IMR-90 (cell line): Measurements from ENCODE around the gene RASSF3. TPM values are rescaled to one million over a fixed set of nuclear protein-coding genes. Genes with fewer than 3 reads are reported as not detected.

ENCODE experiments used
- ATAC-seq: fragments of 200-7000 bp; cut with Tn5 transposase; 2 replicates; pipeline ENCODE4 v1.9.1; 2020; ENCODE audit warnings: low read depth, mild to moderate bottlenecking, moderate library complexity
- BruUV-seq: library from RNA; stranded (reverse); fragments of 400-500 nt; replicated peaks from 2 replicates; lab custom pipeline; 2021; lab: Mats Ljungman, UMichigan
- CTCF ChIA-PET: fragments of 300-600 bp; formaldehyde crosslinking; extraction: SDS; loops from one replicate; lab custom pipeline; 2021; ENCODE audit warnings: antibody characterized with exemption; lab: Yijun Ruan, JAX
- POLR2A ChIA-PET: fragments of 300-600 bp; sonication (Branson Sonifier 250); formaldehyde crosslinking; loops from one replicate; lab custom pipeline; 2022; ENCODE audit warnings: antibody characterized with exemption; ENCODE audit not compliant: unreplicated experiment; lab: Charles Lee
- DNase-seq: peaks from one replicate; pipeline ENCODE4 v3.0.0; 2013
- H2AFZ ChIP-seq: replicated peaks from 2 replicates; pipeline ENCODE3; 2013; ENCODE audit warnings: low read length, mild to moderate bottlenecking; ENCODE audit not compliant: poor library complexity
- H2AK5ac ChIP-seq: 2 replicates; pipeline ENCODE4 v1.6.1; 2013; ENCODE audit warnings: low read depth, low read length, inconsistent platforms
- H2AK9ac ChIP-seq: replicated peaks from 2 replicates; pipeline ENCODE3; 2013; ENCODE audit warnings: mild to moderate bottlenecking, low read depth, low read length, moderate library complexity; ENCODE audit not compliant: poor library complexity
- H2BK120ac ChIP-seq: 2 replicates; pipeline ENCODE4 v1.6.1; 2013; ENCODE audit warnings: low read depth, low read length, inconsistent platforms
- H2BK15ac ChIP-seq: 3 replicates; pipeline ENCODE4 v1.6.1; 2013; ENCODE audit warnings: low read depth, low read length, inconsistent platforms
- H2BK20ac ChIP-seq: 2 replicates; pipeline ENCODE4 v1.6.1; 2013; ENCODE audit warnings: low read depth, mild to moderate bottlenecking, inconsistent platforms, low read length, moderate library complexity
- H2BK5ac ChIP-seq: 2 replicates; pipeline ENCODE4 v1.6.1; 2013; ENCODE audit warnings: mild to moderate bottlenecking, low read depth, low read length, inconsistent platforms; ENCODE audit not compliant: poor library complexity, severe bottlenecking
- H3K14ac ChIP-seq: replicated peaks from 2 replicates; pipeline ENCODE4 v1.6.1; 2013; ENCODE audit warnings: low read depth, low read length, inconsistent platforms
- H3K18ac ChIP-seq: 2 replicates; pipeline ENCODE4 v1.6.1; 2013; ENCODE audit warnings: low read depth, low read length, control low read depth
- H3K23ac ChIP-seq: 2 replicates; pipeline ENCODE4 v1.6.1; 2013; ENCODE audit warnings: low read depth, low read length, inconsistent platforms
- H3K27ac ChIP-seq: 2 replicates; pipeline ENCODE4 v1.5.1; 2013; ENCODE audit warnings: mild to moderate bottlenecking, control low read depth, low read length; ENCODE audit not compliant: insufficient read depth
- H3K27me3 ChIP-seq: 2 replicates; pipeline ENCODE4 v1.6.1; 2013; ENCODE audit warnings: low read length; ENCODE audit not compliant: control insufficient read depth, insufficient read depth
- H3K36me3 ChIP-seq: 2 replicates; pipeline ENCODE4 v1.6.1; 2013; ENCODE audit warnings: low read length, mixed read lengths; ENCODE audit not compliant: control insufficient read depth, insufficient read depth
- H3K4ac ChIP-seq: 2 replicates; pipeline ENCODE4 v1.6.1; 2013; ENCODE audit warnings: low read depth, low read length, inconsistent platforms
- H3K4me1 ChIP-seq: 2 replicates; pipeline ENCODE4 v1.6.1; 2013; ENCODE audit warnings: low read length, mixed read lengths; ENCODE audit not compliant: control insufficient read depth, insufficient read depth
- H3K4me2 ChIP-seq: 2 replicates; pipeline ENCODE4 v1.6.1; 2013; ENCODE audit warnings: low read depth, mild to moderate bottlenecking, control low read depth, low read length, moderate library complexity
- H3K4me3 ChIP-seq: 2 replicates; pipeline ENCODE4 v1.5.1; 2013; ENCODE audit warnings: low read depth, mild to moderate bottlenecking, control low read depth, low read length, moderate library complexity; ENCODE audit not compliant: insufficient read depth
- H3K56ac ChIP-seq: 2 replicates; pipeline ENCODE4 v1.6.1; 2013; ENCODE audit warnings: low read length, inconsistent platforms; ENCODE audit not compliant: insufficient read depth; ENCODE audit errors: extremely low read depth
- H3K79me1 ChIP-seq, 2 experiments: 2 replicates each; pipeline ENCODE4 v1.6.1; 2013; ENCODE audit warnings: low read length in 2 of 2, inconsistent platforms in 1 of 2, low read depth in 1 of 2
- H3K9ac ChIP-seq: 2 replicates; pipeline ENCODE4 v1.6.1; 2013; ENCODE audit warnings: low read depth, low read length, control low read depth
- H3K9me1 ChIP-seq: 2 replicates; pipeline ENCODE4 v1.6.1; 2013; ENCODE audit warnings: low read length, inconsistent platforms; ENCODE audit not compliant: insufficient read depth
- H3K9me3 ChIP-seq: 2 replicates; pipeline ENCODE4 v1.6.1; 2013; ENCODE audit warnings: low read length; ENCODE audit not compliant: control insufficient read depth, insufficient read depth
- H4K20me1 ChIP-seq: 2 replicates; pipeline ENCODE4 v1.6.1; 2013; ENCODE audit warnings: low read length, inconsistent platforms; ENCODE audit not compliant: insufficient read depth
- H4K5ac ChIP-seq: 2 replicates; pipeline ENCODE4 v1.6.1; 2013; ENCODE audit warnings: mild to moderate bottlenecking, low read depth, low read length, control low read depth
- H4K8ac ChIP-seq, 2 experiments: 2 replicates each; pipeline ENCODE4 v1.6.1; 2013; ENCODE audit warnings: low read depth in 2 of 2, low read length in 2 of 2, control low read depth in 1 of 2, inconsistent platforms in 1 of 2
- H4K91ac ChIP-seq: 2 replicates; pipeline ENCODE4 v1.6.1; 2013; ENCODE audit warnings: low read depth, low read length, inconsistent platforms; ENCODE audit not compliant: insufficient read depth
- CEBPB ChIP-seq: IDR thresholded peaks from 2 replicates; pipeline ENCODE4 v1.6.1; 2012; ENCODE audit warnings: low read depth, low read length, improper control_type of control experiment
- CHD1 ChIP-seq: IDR thresholded peaks from 2 replicates; pipeline ENCODE4 v1.6.1; 2012; ENCODE audit warnings: low read depth, low read length, improper control_type of control experiment
- FOS ChIP-seq: fragments of 150-350 bp; IDR thresholded peaks from 2 replicates; pipeline ENCODE4 v1.6.1; 2016; ENCODE audit warnings: low read depth, low read length
- MAZ ChIP-seq: IDR thresholded peaks from 2 replicates; pipeline ENCODE4 v1.6.1; 2012; ENCODE audit warnings: low read depth, mild to moderate bottlenecking, low read length, improper control_type of control experiment, moderate library complexity, borderline replicate concordance
- MXI1 ChIP-seq: IDR thresholded peaks from 2 replicates; pipeline ENCODE4 v1.6.1; 2012; ENCODE audit warnings: low read depth, mild to moderate bottlenecking, low read length, moderate library complexity, borderline replicate concordance
- NFE2L2 ChIP-seq: fragments of 150-350 bp; IDR thresholded peaks from 2 replicates; pipeline ENCODE4 v1.6.1; 2016; ENCODE audit warnings: low read depth, mild to moderate bottlenecking, low read length
- POLR2A ChIP-seq: IDR thresholded peaks from 2 replicates; pipeline ENCODE4 v1.6.1; 2012; ENCODE audit warnings: mild to moderate bottlenecking, low read depth, low read length
- RAD21 ChIP-seq: IDR thresholded peaks from 2 replicates; pipeline ENCODE4 v1.6.1; 2012; ENCODE audit warnings: low read length, improper control_type of control experiment
- RCOR1 ChIP-seq: IDR thresholded peaks from 2 replicates; pipeline ENCODE4 v1.6.1; 2012; ENCODE audit warnings: mild to moderate bottlenecking, low read length, improper control_type of control experiment; ENCODE audit not compliant: insufficient replicate concordance
- WGBS, 2 experiments: methylation state at CpG; one replicate each; pipeline versions ENCODE4 v1.1.5 to v1.1.7; 2013; ENCODE audit warnings: missing lambda C conversion rate in 2 of 2; ENCODE audit not compliant: insufficient read length in 1 of 2; ENCODE audit errors: extremely low coverage in 2 of 2; 5-methylcytosine and 5-hydroxymethylcytosine counted together
- dilution Hi-C: fragments of 300-500 bp; cut with HindIII; formaldehyde crosslinking; loops from one replicate; pipeline ENCODE4 v1.14.3; 2018; ENCODE audit warnings: low sequenced_read_pairs; ENCODE audit not compliant: unreplicated experiment
- in situ Hi-C: fragments of 300-500 bp; cut with MboI; formaldehyde crosslinking; loops from 3 replicates; pipeline ENCODE4 v1.14.3; 2019; ENCODE audit warnings: low sequenced_read_pairs, inconsistent platforms, mixed read lengths
- intact Hi-C: fragments of 100-400 bp; cut with micrococcal nuclease; formaldehyde crosslinking; loops from 2 replicates; pipeline ENCODE4 v1.10.0; 2022
- polyA plus RNA-seq, 3 experiments: library from polyadenylated mRNA; depleted of rRNA; stranded (reverse); fragments of >200 nt; gene quantifications; 2 replicates each; pipeline ENCODE4 v1.2.3, GENCODE V29; 2012; ENCODE audit warnings: low replicate concordance in 1 of 3
- total RNA-seq: library from RNA; depleted of rRNA; stranded (reverse); fragments of >200 nt; gene quantifications from 2 replicates; pipeline ENCODE4 v1.2.3, GENCODE V29; 2012
- TF ChIP-seq, protein P1 (sequence below): fragments of 150-350 bp; IDR thresholded peaks from 2 replicates; pipeline ENCODE4 v1.6.1; 2017; ENCODE audit warnings: mild to moderate bottlenecking, antibody characterized with exemption, low read length, low read depth

RASSF3 gene
- total and polyA plus RNA-seq, 2 of the 4 experiments (the other 2 are of a cell fraction): 18.7 to 39.3 TPM

DNA sequence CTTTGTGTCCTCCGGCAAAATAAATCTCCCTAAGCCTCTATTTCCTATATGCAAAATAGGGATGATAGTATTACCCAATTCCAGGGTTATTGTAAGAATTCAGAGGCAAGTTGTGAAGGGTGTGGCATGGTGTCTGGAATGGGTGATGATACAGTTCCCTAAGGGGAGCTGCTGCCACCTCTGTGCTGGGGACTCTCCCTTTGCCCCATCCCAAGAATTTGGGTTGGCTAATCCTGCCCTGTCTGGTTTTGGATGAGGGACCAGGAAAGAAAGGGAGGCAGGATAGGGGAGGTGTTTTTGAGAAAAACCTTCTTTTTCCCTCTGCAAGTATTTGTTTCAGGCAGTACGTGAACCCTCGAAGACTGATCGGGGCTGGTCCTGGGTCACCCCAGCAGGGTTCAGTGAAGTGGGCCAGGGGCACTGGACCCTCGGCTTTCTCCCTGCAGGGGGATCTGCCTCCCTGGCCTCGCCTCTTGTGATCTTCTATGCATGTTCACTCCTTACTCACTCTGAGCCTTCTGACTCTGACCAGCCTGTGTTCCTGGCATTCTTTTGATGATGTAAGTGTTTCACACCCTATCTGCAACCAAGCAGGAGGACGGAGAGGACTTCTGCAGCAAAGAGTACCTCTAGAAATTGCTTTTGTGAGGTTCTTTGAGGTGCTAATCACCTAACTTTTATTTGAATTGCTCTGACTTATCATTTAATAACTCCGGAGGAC, 60.8 kb downstream of the RASSF3 start:
- ATAC-seq (peak; percentile 53), DNase-seq (peak; percentile 69)
- POLR2A ChIA-PET: no interaction called here
- no peak overlapping the region for H3K4me3 ChIP-seq
- in situ Hi-C loops (no loop called here), dilution Hi-C loops (no loop called here), intact Hi-C loops (no loop called here)
- H3K4me1 ChIP-seq: peaks cover 30% of the 10 kb centered on the region
- no peak overlapping the region for H2AFZ ChIP-seq
- H2BK120ac ChIP-seq: no peak overlapping the region
- no peaks in the 10 kb centered on the region for H3K27me3 ChIP-seq
- 0 out of 2 replicates have a peak overlapping the region, but pooled peaks have one; percentile 39 for H2AK5ac ChIP-seq
- CTCF ChIA-PET: no interaction called here
- no peaks in the 10 kb centered on the region for H3K9me3 ChIP-seq
- peak overlapping the region; percentile 14; the same call in 1 of the 2 replicates for H3K14ac ChIP-seq
- H4K20me1 ChIP-seq: peaks cover 69% of the 10 kb centered on the region; the same call in 1 of the 2 replicates
- H2AK9ac ChIP-seq: no peak overlapping the region
- H2BK20ac ChIP-seq: no peak overlapping the region
- H3K18ac ChIP-seq: no peak overlapping the region
- no peaks in the 10 kb centered on the region for H3K36me3 ChIP-seq
- 80% methylated on average over 3 of the region's 8 CpGs; no CpG with 5 or more reads in 1 of the 2 experiments for WGBS, 2 experiments
- H2BK5ac ChIP-seq: no peak overlapping the region
- no peak overlapping the region for H3K9ac ChIP-seq
- no peak overlapping the region for H3K23ac ChIP-seq
- H4K5ac ChIP-seq: no peak overlapping the region
- no peak overlapping the region for H3K27ac ChIP-seq
- H3K9me1 ChIP-seq: peaks cover 34% of the 10 kb centered on the region
- H3K56ac ChIP-seq: no peak overlapping the region
- TF ChIP-seq MXI1 (no peak), MAZ (no peak), NFE2L2 (no peak), POLR2A (no peak), CHD1 (no peak), CEBPB (no peak), FOS (no peak), RAD21 (no peak), RCOR1 (no peak)
- TF ChIP-seq, protein P1, sequence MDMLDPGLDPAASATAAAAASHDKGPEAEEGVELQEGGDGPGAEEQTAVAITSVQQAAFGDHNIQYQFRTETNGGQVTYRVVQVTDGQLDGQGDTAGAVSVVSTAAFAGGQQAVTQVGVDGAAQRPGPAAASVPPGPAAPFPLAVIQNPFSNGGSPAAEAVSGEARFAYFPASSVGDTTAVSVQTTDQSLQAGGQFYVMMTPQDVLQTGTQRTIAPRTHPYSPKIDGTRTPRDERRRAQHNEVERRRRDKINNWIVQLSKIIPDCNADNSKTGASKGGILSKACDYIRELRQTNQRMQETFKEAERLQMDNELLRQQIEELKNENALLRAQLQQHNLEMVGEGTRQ: no peak
- H4K8ac ChIP-seq: no peak overlapping the region; a peak in 1 of 4 replicates
- H3K79me1 ChIP-seq: peaks cover 43 to 90% of the 10 kb centered on the region in 2 experiments
- BruUV-seq: no TSS peak
- no peak overlapping the region for H4K91ac ChIP-seq
- H3K4me2 ChIP-seq: no peak overlapping the region
- H3K4ac ChIP-seq: peak overlapping the region; percentile 50
- no peak overlapping the region for H2BK15ac ChIP-seq
